ENCODE results near the gene SLC29A4.

SLC29A4 gene

GRCh38 chr7:5349437-5350173 lies 66.9 kb downstream of the SLC29A4 start:
- no peak for DNase-seq
- H3K36me3 ChIP-seq, result peaks cover 14% of the 10 kb centered on the region
- no peaks in the 10 kb centered on the region for H3K27me3 ChIP-seq
- H3K4me3 ChIP-seq (ENCODE audit: low read depth, low read length), result no peak overlapping the region
- no peaks in the 10 kb centered on the region; the same call in 1 of the 2 replicates for H3K9me3 ChIP-seq
- H3K4me1 ChIP-seq, result no peaks in the 10 kb centered on the region; the same call in 1 of the 2 replicates
- no peak for TF ChIP-seq CTCF (IDR thresholded peaks at IDR 0.05; ENCODE audit: low read depth, low read length)

- no peak for TF ChIP-seq CTCF (IDR thresholded peaks at IDR 0.05; ENCODE audit: low read depth, low read length)
- Histone ChIP-seq H3K4me1 (peaks cover 2% of the 10 kb centered on the region), H3K27me3 (no peaks in the 10 kb centered on the region), H3K36me3 (peaks cover 8% of the 10 kb centered on the region), H3K9me3 (no peaks in the 10 kb centered on the region), H3K4me3 (ENCODE audit: low read depth, low read length) (no peak overlapping the region)
- DNase-seq, result no peak
Measured at GRCh38 chr7:5350174-5350463, 67.4 kb downstream of the SLC29A4 start.

GRCh38 chr7:5350600-5351385 lies 68.0 kb downstream of the SLC29A4 start:
- Histone ChIP-seq H3K4me3 (ENCODE audit: low read depth, low read length) (no peak overlapping the region), H3K36me3 (peaks cover 8% of the 10 kb centered on the region; the same call in 1 of the 2 replicates), H3K9me3 (no peaks in the 10 kb centered on the region), H3K4me1 (peaks cover 5% of the 10 kb centered on the region), H3K27me3 (no peaks in the 10 kb centered on the region)
- no peak for TF ChIP-seq CTCF (IDR thresholded peaks at IDR 0.05; ENCODE audit: low read depth, low read length)
- DNase-seq, result no peak

GRCh38 chr7:5351507-5352265 lies 68.9 kb downstream of the SLC29A4 start:
- Histone ChIP-seq H3K9me3 (no peaks in the 10 kb centered on the region), H3K4me3 (ENCODE audit: low read depth, low read length) (no peak overlapping the region)

DNA sequence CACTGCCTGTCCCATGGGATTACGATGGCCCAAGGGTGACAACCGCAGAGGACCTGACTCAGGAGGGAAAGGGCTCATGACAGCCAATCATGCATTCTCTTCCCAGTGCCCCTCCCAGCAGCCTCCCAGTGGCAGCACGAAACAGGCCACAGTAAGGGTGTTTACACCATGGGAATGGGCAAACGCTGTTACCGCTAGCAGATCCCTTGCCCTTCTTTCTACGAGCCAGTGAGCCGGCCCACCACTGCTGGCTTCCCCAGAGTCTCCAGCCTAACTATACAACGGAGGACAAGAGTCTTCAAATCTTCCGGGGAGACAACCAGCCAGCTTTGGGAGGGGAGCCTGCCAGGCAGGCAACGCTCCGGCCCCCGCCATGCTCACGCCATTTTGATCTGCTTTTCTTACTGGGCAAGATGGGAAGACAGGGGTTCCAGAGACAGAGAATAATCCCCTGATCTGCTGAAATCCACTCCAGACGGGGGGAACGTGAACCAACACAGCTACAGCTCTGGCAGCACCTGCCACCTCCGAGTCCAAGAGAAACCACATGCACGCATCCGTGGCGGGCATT lies 69.8 kb downstream of the SLC29A4 start:
- H3K9me3 ChIP-seq, result no peaks in the 10 kb centered on the region
- TF ChIP-seq CTCF (IDR thresholded peaks at IDR 0.05; ENCODE audit: low read depth, low read length), result no peak
- no peak overlapping the region for H3K4me3 ChIP-seq (ENCODE audit: low read depth, low read length)
- peaks cover 5% of the 10 kb centered on the region for H3K4me1 ChIP-seq
- no peaks in the 10 kb centered on the region for H3K27me3 ChIP-seq
- peaks cover 13% of the 10 kb centered on the region for H3K36me3 ChIP-seq
- no peak for DNase-seq

More at GRCh38 chr7:5351507-5352265, 68.9 kb downstream of the SLC29A4 start:
- DNase-seq, result no peak
- peaks cover 13% of the 10 kb centered on the region for H3K36me3 ChIP-seq
- no peak for TF ChIP-seq CTCF (IDR thresholded peaks at IDR 0.05; ENCODE audit: low read depth, low read length)
- H3K4me1 ChIP-seq, result peaks cover 5% of the 10 kb centered on the region
- no peaks in the 10 kb centered on the region for H3K27me3 ChIP-seq

Data from BE2C (cell line).